Measurements from ENCODE around the gene SCN2B.

GRCh38 chr11:118213781-118214180 is 37.3 kb upstream of the SCN2B start:
- no peak for TF ChIP-seq CTCF (IDR thresholded peaks at IDR 0.05)
- TF ChIP-seq ZFX (IDR thresholded peaks at IDR 0.05; ENCODE audit: borderline replicate concordance): no peak

Measured in 22Rv1 (cell line).